K562 (cell line): ENCODE measurements around the gene RAB31. TPM values are rescaled to one million over a fixed set of nuclear protein-coding genes. Genes with fewer than 3 reads are reported as not detected.

Source experiments
- ATAC-seq: fragments of 200-7000 bp; cut with Tn5 transposase; 3 replicates; pipeline ENCODE4 v1.9.1; 2020; ENCODE audit warnings: moderate library complexity
- BruUV-seq: library from RNA; stranded (reverse); fragments of 400-500 nt; replicated peaks from 2 replicates; lab custom pipeline; 2021; lab: Mats Ljungman, UMichigan
- CTCF ChIA-PET: fragments of 300-600 bp; formaldehyde crosslinking; extraction: SDS; loops from one replicate; lab custom pipeline; 2021; ENCODE audit warnings: low intra/inter-chr PET ratio; lab: Yijun Ruan, JAX
- POLR2A ChIA-PET: fragments of 300-600, 350-650 bp; sonication (Branson Sonifier 250); formaldehyde crosslinking; extraction: SDS; loops from one replicate; lab custom pipeline; 2021; ENCODE audit warnings: antibody characterized with exemption, inconsistent platforms; lab: Yijun Ruan, JAX
- DNase-seq, 4 experiments: peaks; one replicate each; pipeline versions ENCODE4 v3.0.0 to v3.0.0-alpha.2; 2011 to 2018; ENCODE audit warnings: low spot score in 3 of 4, mixed read lengths in 3 of 4; ENCODE audit errors: extremely low read depth in 1 of 4
- FAIRE-seq: peaks from 2 replicates; lab custom pipeline; 2011; peaks lifted over from hg19 to GRCh38; lab: Jason Lieb, UNC
- H2AFZ ChIP-seq: 2 replicates; pipeline ENCODE4 v1.6.0; 2011; ENCODE audit warnings: low read depth, low read length, control low read depth, inconsistent platforms
- H3K27ac ChIP-seq: fragments of 200-600 bp; 3 replicates; pipeline ENCODE4 v1.8.0; 2011; ENCODE audit warnings: low read depth, mild to moderate bottlenecking, control low read depth, inconsistent platforms, low read length, moderate library complexity, mixed read lengths; ENCODE audit errors: extremely low read depth
- H3K27me3 ChIP-seq, 2 experiments: fragments of 300-600 bp in 1 of 2; 2 replicates in 1 of 2; 3 replicates in 1 of 2; pipeline versions ENCODE4 v1.6.0 to v1.8.0; 2011; ENCODE audit warnings: inconsistent platforms in 2 of 2, low read length in 2 of 2, mild to moderate bottlenecking in 1 of 2, mixed read lengths in 1 of 2, moderate library complexity in 1 of 2; ENCODE audit not compliant: control insufficient read depth in 2 of 2, insufficient read depth in 2 of 2
- H3K36me3 ChIP-seq: fragments of 300-600 bp; 3 replicates; pipeline ENCODE4 v1.8.0; 2011; ENCODE audit warnings: mild to moderate bottlenecking, low read length, inconsistent platforms; ENCODE audit not compliant: control insufficient read depth, insufficient read depth
- H3K4me1 ChIP-seq, 2 experiments: fragments of 200-600 bp in 1 of 2; replicated peaks in 1 of 2; 2 replicates in 1 of 2; 3 replicates in 1 of 2; pipeline versions ENCODE4 v1.5.1 to v1.8.0; 2011; ENCODE audit warnings: inconsistent platforms in 2 of 2, low read length in 2 of 2, mild to moderate bottlenecking in 1 of 2, mixed read lengths in 1 of 2, moderate library complexity in 1 of 2; ENCODE audit not compliant: control insufficient read depth in 2 of 2, insufficient read depth in 2 of 2
- H3K4me2 ChIP-seq: 2 replicates; pipeline ENCODE4 v1.6.1; 2011; ENCODE audit warnings: low read length, control low read depth, inconsistent platforms, mixed read lengths; ENCODE audit not compliant: insufficient read depth
- H3K4me3 ChIP-seq: fragments of 200-600 bp; sonication (generic), shearing (Covaris generic); 2 replicates; pipeline ENCODE4 v1.5.1; 2016; ENCODE audit warnings: control low read depth, inconsistent platforms
- H3K79me2 ChIP-seq: fragments of 200-600 bp; 3 replicates; pipeline ENCODE4 v1.8.0; 2011; ENCODE audit warnings: low read length, inconsistent platforms; ENCODE audit not compliant: control insufficient read depth, insufficient read depth
- H3K9ac ChIP-seq, 2 experiments: 2 replicates each; pipeline versions ENCODE4 v1.6.0 to v1.6.1; 2011; ENCODE audit warnings: low read depth in 2 of 2, low read length in 2 of 2, control low read depth in 1 of 2, inconsistent platforms in 1 of 2, mild to moderate bottlenecking in 1 of 2, mixed read lengths in 1 of 2; ENCODE audit not compliant: insufficient read depth in 1 of 2
- H3K9me1 ChIP-seq: one replicate; pipeline ENCODE4 v1.6.0; 2011; ENCODE audit warnings: inconsistent platforms, mild to moderate bottlenecking, low read length, moderate library complexity; ENCODE audit not compliant: control insufficient read depth, insufficient read depth
- H3K9me3 ChIP-seq: replicated peaks from 2 replicates; pipeline ENCODE4 v1.5.1; 2011; ENCODE audit warnings: low read depth, low read length, inconsistent platforms; ENCODE audit not compliant: control insufficient read depth, insufficient read depth
- H4K20me1 ChIP-seq: replicated peaks from 2 replicates; pipeline ENCODE4 v1.6.1; 2011; ENCODE audit warnings: low read length, inconsistent platforms, mixed read lengths; ENCODE audit not compliant: control insufficient read depth, insufficient read depth
- ELF2 ChIP-seq: fragments of 250-450 bp; sonication (Bioruptor Pico); IDR thresholded peaks from 2 replicates; pipeline ENCODE4 v1.5.0; 2021; ENCODE audit warnings: mild to moderate bottlenecking
- HMGN3 ChIP-seq: IDR thresholded peaks from 2 replicates; pipeline ENCODE4 v1.6.1; 2011; ENCODE audit warnings: borderline replicate concordance, low read depth, mild to moderate bottlenecking, mixed read lengths, low read length; ENCODE audit not compliant: insufficient read length; ENCODE audit errors: extremely low read depth
- HNRNPH1 ChIP-seq: fragments of 200-400 bp; formaldehyde crosslinking; optimal IDR thresholded peaks from 2 replicates; pipeline ENCODE3; 2017; ENCODE audit warnings: low read depth, mild to moderate bottlenecking, low read length, moderate library complexity
- TBL1XR1 ChIP-seq, 2 experiments: IDR thresholded peaks; 2 replicates each; pipeline ENCODE4 v1.6.1; 2012; ENCODE audit warnings: improper control_type of control experiment in 2 of 2, low read length in 2 of 2, mild to moderate bottlenecking in 1 of 2
- TCF3 ChIP-seq: sonication (generic); formaldehyde crosslinking; IDR thresholded peaks from 2 replicates; pipeline ENCODE4 v1.4.0; 2020; ENCODE audit warnings: mild to moderate bottlenecking, missing genetic modification reagents
- TEAD4 ChIP-seq, 2 experiments: sonication (generic) in 1 of 2; formaldehyde crosslinking in 1 of 2; IDR thresholded peaks; 2 replicates each; pipeline versions ENCODE4 v1.6.1 to v1.8.0; 2012 to 2022; ENCODE audit warnings: borderline replicate concordance in 1 of 2, inconsistent platforms in 1 of 2, low read length in 1 of 2, mild to moderate bottlenecking in 1 of 2, missing genetic modification reagents in 1 of 2
- ZNF311 ChIP-seq: fragments of 250-450 bp; sonication (Bioruptor Pico); IDR thresholded peaks from 2 replicates; pipeline ENCODE4 v1.4.0; 2020; ENCODE audit warnings: mild to moderate bottlenecking, moderate library complexity
- WGBS: fragments of 100-300 bp; shearing (Covaris generic); methylation state at CpG from one replicate; pipeline ENCODE4 v1.1.6; 2016; ENCODE audit warnings: low coverage, mixed read lengths; ENCODE audit not compliant: insufficient coverage; ENCODE audit errors: missing lambda C conversion rate; 5-methylcytosine and 5-hydroxymethylcytosine counted together
- in situ Hi-C: fragments of 300-500 bp; cut with MboI; formaldehyde crosslinking; loops from 4 replicates; pipeline ENCODE4 v1.15.0; 2018; ENCODE audit warnings: inconsistent platforms, mixed read lengths
- intact Hi-C: fragments of 100-400 bp; cut with micrococcal nuclease; formaldehyde crosslinking; loops from 2 replicates; pipeline ENCODE4 v1.14.2; 2022
- polyA plus RNA-seq, 8 experiments: library from polyadenylated mRNA; depleted of rRNA in 4 of 8; stranded (reverse) in 5 of 8; unstranded in 3 of 8; fragments of >200 nt; fragmentation: Nextera tagmentation in 2 of 8; fragmentation: Illumina TruSeq in 1 of 8; extraction: Ambion mirVana in 2 of 8; extraction: Trizol in 1 of 8; gene quantifications; 2 replicates each; pipeline versions ENCODE4 v1.2.1 to v1.2.3, GENCODE V29; 2011 to 2014; ENCODE audit warnings: inconsistent platforms in 1 of 8, missing spikeins in 1 of 8
- total RNA-seq, 7 experiments: library from RNA; depleted of rRNA in 6 of 7; stranded (reverse); fragments of >200 nt in 6 of 7; fragmentation: Illumina TruSeq in 2 of 7; extraction: Trizol in 2 of 7; gene quantifications; 2 replicates each; pipeline versions ENCODE4 v1.2.1 to v1.2.3, GENCODE V29; 2011 to 2021; ENCODE audit warnings: low replicate concordance in 1 of 7
- TF ChIP-seq, protein P1 (sequence below), 2 experiments: fragments of 450-650 bp; IDR thresholded peaks; 2 replicates each; pipeline ENCODE4 v1.6.1; 2018; ENCODE audit warnings: mild to moderate bottlenecking in 2 of 2, low read depth in 1 of 2; ENCODE audit not compliant: partially characterized antibody in 2 of 2
- TF ChIP-seq, protein P2 (sequence below): sonication (generic); IDR thresholded peaks from 2 replicates; pipeline ENCODE4 v1.6.1; 2016

RAB31 gene
- total and polyA plus RNA-seq, 9 of the 15 experiments (the other 6 are each of a cell fraction or from before 2014, with no cell fraction given): 20.7 to 70.4 (median 41.3) TPM

DNA sequence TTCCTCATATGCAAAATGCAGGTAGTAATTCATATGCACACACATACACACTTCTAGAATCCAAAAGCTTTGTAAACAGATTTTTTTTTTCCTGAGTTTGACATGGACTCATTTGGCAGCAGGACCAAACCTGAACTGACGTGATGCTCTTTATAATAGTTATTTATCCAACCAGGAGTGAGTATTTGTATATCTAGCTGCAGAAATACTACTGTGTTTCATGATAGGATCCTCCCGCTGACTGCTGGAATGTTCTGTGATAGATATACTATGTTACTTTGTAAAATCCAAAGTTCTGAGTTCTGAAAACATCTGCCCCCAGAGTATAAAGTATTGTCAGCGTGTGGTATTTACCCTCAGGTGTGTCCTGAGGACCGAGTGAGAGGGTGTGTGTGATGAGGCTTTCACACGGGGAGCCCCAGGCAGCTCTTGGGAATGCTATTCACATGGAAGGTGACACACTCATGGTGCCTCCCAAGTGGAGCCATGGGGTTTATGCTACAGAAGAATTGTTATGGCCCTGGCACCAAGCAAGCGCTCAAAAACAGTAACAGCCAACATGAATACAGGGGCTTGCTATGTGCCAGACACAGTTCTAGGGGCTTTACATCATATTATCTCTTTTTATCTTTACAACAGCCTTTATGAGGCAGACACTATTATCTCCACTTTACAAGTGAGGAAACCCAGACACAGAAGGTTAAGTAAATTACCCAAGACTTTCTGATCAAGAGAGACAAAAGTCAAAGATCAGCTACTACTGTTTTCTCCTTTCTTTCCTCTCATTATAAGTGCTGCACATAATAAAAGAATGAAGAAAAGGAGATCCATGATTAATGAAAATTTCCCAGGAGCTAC lies 161.0 kb downstream of the RAB31 start:
- ChIA-PET POLR2A (interaction anchor here (0.7 to 2.5 kb wide), 19 partner anchors 8 to 185 kb away, joined by 3 to 17 read pairs (median 6); partner anchors contain the start of genes TXNDC2 and VAPA), CTCF (no interaction called here)
- peaks cover 23 to 61% of the 10 kb centered on the region in 2 experiments for H3K4me1 ChIP-seq
- no peaks in the 10 kb centered on the region for H3K27me3 ChIP-seq
- no peaks in the 10 kb centered on the region for H3K36me3 ChIP-seq
- DNase-seq: peak in 1 of 4 experiments; percentile 47
- no peaks in the 10 kb centered on the region for H4K20me1 ChIP-seq
- H3K79me2 ChIP-seq: peaks cover 3% of the 10 kb centered on the region; the same call in 1 of the 3 replicates
- H3K4me3 ChIP-seq: no peak overlapping the region
- intact Hi-C loops (no loop called here), in situ Hi-C loops (no loop called here)
- peak overlapping the region; percentile 92 for H3K27ac ChIP-seq
- H3K9me1 ChIP-seq: no peaks in the 10 kb centered on the region
- H3K4me2 ChIP-seq: peak overlapping the region; percentile 72
- H3K9me3 ChIP-seq: peaks cover 24% of the 10 kb centered on the region
- peak overlapping the region; percentile 79 for H2AFZ ChIP-seq
- H3K9ac ChIP-seq: peak overlapping the region in 1 of 2 experiments; percentile 72; a peak in 2 of 4 replicates
- TSS peak; percentile 93 for BruUV-seq
- WGBS: 21% methylated on average over 6 of the region's 6 CpGs
- peak; percentile 42 for ATAC-seq
- FAIRE-seq: no peak
- 0 out of 2 replicates have a peak, but pooled peaks have one; percentile 7 for TF ChIP-seq TCF3
- TF ChIP-seq HNRNPH1: no peak
- peak; percentile 14; the same call in 1 of the 2 replicates for TF ChIP-seq TEAD4 (IDR thresholded peaks at IDR 0.05; ENCODE audit: low read length)
- no peak for TF ChIP-seq TEAD4 (CRISPR knock-in tag; IDR thresholded peaks at IDR 0.05; ENCODE audit: borderline replicate concordance)
- TF ChIP-seq, protein P1, sequence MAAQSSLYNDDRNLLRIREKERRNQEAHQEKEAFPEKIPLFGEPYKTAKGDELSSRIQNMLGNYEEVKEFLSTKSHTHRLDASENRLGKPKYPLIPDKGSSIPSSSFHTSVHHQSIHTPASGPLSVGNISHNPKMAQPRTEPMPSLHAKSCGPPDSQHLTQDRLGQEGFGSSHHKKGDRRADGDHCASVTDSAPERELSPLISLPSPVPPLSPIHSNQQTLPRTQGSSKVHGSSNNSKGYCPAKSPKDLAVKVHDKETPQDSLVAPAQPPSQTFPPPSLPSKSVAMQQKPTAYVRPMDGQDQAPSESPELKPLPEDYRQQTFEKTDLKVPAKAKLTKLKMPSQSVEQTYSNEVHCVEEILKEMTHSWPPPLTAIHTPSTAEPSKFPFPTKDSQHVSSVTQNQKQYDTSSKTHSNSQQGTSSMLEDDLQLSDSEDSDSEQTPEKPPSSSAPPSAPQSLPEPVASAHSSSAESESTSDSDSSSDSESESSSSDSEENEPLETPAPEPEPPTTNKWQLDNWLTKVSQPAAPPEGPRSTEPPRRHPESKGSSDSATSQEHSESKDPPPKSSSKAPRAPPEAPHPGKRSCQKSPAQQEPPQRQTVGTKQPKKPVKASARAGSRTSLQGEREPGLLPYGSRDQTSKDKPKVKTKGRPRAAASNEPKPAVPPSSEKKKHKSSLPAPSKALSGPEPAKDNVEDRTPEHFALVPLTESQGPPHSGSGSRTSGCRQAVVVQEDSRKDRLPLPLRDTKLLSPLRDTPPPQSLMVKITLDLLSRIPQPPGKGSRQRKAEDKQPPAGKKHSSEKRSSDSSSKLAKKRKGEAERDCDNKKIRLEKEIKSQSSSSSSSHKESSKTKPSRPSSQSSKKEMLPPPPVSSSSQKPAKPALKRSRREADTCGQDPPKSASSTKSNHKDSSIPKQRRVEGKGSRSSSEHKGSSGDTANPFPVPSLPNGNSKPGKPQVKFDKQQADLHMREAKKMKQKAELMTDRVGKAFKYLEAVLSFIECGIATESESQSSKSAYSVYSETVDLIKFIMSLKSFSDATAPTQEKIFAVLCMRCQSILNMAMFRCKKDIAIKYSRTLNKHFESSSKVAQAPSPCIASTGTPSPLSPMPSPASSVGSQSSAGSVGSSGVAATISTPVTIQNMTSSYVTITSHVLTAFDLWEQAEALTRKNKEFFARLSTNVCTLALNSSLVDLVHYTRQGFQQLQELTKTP (IDR thresholded peaks at IDR 0.05; ENCODE audit: low read depth in 1 of 2, partially characterized antibody in 2 of 2): peak in 1 of 2 experiments; percentile 44
- TF ChIP-seq, protein P2, sequence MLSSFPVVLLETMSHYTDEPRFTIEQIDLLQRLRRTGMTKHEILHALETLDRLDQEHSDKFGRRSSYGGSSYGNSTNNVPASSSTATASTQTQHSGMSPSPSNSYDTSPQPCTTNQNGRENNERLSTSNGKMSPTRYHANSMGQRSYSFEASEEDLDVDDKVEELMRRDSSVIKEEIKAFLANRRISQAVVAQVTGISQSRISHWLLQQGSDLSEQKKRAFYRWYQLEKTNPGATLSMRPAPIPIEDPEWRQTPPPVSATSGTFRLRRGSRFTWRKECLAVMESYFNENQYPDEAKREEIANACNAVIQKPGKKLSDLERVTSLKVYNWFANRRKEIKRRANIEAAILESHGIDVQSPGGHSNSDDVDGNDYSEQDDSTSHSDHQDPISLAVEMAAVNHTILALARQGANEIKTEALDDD: no peak; the same call in 1 of the 2 replicates
- TF ChIP-seq ELF2 (CRISPR knock-in tag): no peak
- TF ChIP-seq ZNF311: peak; percentile 8
- peak in 1 of 2 experiments; percentile 49; a peak in 2 of 4 replicates for TF ChIP-seq TBL1XR1 (IDR thresholded peaks at IDR 0.05; ENCODE audit: low read length in 2 of 2)
- no peak for TF ChIP-seq HMGN3
